Hepatocyte (in vitro differentiated cells): ENCODE measurements around the gene LMAN2L.

ENCODE experiments used
- CTCF ChIP-seq: fragments of 200-600 bp; sonication (generic); IDR thresholded peaks from 2 replicates; pipeline ENCODE4 v1.5.1; 2016; ENCODE audit warnings: antibody characterized with exemption, mild to moderate bottlenecking; ENCODE audit not compliant: poor library complexity
- EZH2 ChIP-seq: fragments of 200-600 bp; sonication (generic); IDR thresholded peaks from 2 replicates; pipeline ENCODE4 v1.6.1; 2016; ENCODE audit warnings: antibody characterized with exemption, mild to moderate bottlenecking, borderline replicate concordance

GRCh38 chr2:96754317-96754716, 14.5 kb upstream of the LMAN2L start:
- TF ChIP-seq EZH2 (no peak), CTCF (no peak)
